ENCODE results near the gene FPGS.

GRCh38 chr9:127844821-127845359 is 42.2 kb downstream of the FPGS start:
- TF ChIP-seq CTCF (conservative IDR thresholded peaks at IDR 0.05) (no peak), ZFX (IDR thresholded peaks at IDR 0.05) (no peak)

Measured in C4-2B (cell line).